GM06990 (cell line): ENCODE data around the gene MRPL19.
"Not testable (repeated sequence)": the region's sequence is repeated elsewhere in the genome, so short reads cannot be mapped to it uniquely, and the experiment has no call there.

Experiments
- DNase-seq: peaks from one replicate; pipeline ENCODE4 v3.0.0-alpha.2; 2011; ENCODE audit not compliant: insufficient read length; ENCODE audit errors: extremely low read depth
- H3K27me3 ChIP-seq: replicated peaks from 2 replicates; pipeline ENCODE4 v1.6.0; 2011; ENCODE audit warnings: low read length; ENCODE audit not compliant: control insufficient read depth, insufficient read depth
- H3K36me3 ChIP-seq: 2 replicates; pipeline ENCODE4 v1.5.1; 2011; ENCODE audit warnings: low read length; ENCODE audit not compliant: control insufficient read depth, insufficient read depth
- H3K4me3 ChIP-seq: replicated peaks from 2 replicates; pipeline ENCODE4 v1.5.1; 2011; ENCODE audit warnings: low read depth, mild to moderate bottlenecking, control low read depth, low read length
- CTCF ChIP-seq: IDR thresholded peaks from 2 replicates; pipeline ENCODE4 v1.5.1; 2011; ENCODE audit warnings: low read length, control low read depth, mild to moderate bottlenecking, inconsistent platforms; ENCODE audit not compliant: insufficient read depth, poor library complexity, severe bottlenecking

MRPL19 gene

GRCh38 chr2:75707901-75708300, 61.3 kb downstream of the MRPL19 start:
- no peak for DNase-seq
- H3K36me3 ChIP-seq: peaks cover 1% of the 10 kb centered on the region; the same call in 1 of the 2 replicates
- no peak overlapping the region for H3K4me3 ChIP-seq
- TF ChIP-seq CTCF: no peak
- H3K27me3 ChIP-seq: no peaks in the 10 kb centered on the region

- no peak for DNase-seq
- no peaks in the 10 kb centered on the region for H3K27me3 ChIP-seq
- no peak for TF ChIP-seq CTCF
- H3K36me3 ChIP-seq: peaks cover 1% of the 10 kb centered on the region; the same call in 1 of the 2 replicates
- H3K4me3 ChIP-seq: peak overlapping the region; percentile 80
These were observed 62.7 kb downstream of the MRPL19 start for GRCh38 chr2:75709297-75709696.

GRCh38 chr2:75710220-75710576, 63.6 kb downstream of the MRPL19 start:
- no peak for DNase-seq
- H3K4me3 ChIP-seq: peak overlapping the region; percentile 80
- no peak for TF ChIP-seq CTCF

GRCh38 chr2:75710577-75711253, 64.1 kb downstream of the MRPL19 start, which contains the start of gene GCFC2:
TSS of gene GCFC2 (minus strand) at chr2:75710915. CDS start at chr2:75710855, 60 bp downstream.
- no peaks in the 10 kb centered on the region for H3K36me3 ChIP-seq
- peak; percentile 41 for TF ChIP-seq CTCF
- H3K27me3 ChIP-seq: no peaks in the 10 kb centered on the region
- peak; percentile 93 for DNase-seq
- peak within 1 kb of the TSS; percentile 80 for H3K4me3 ChIP-seq

More at GRCh38 chr2:75710220-75710576, 63.6 kb downstream of the MRPL19 start:
- Histone ChIP-seq H3K36me3 (no peaks in the 10 kb centered on the region), H3K27me3 (no peaks in the 10 kb centered on the region)

- H3K36me3 ChIP-seq, H3K4me3 ChIP-seq, H3K27me3 ChIP-seq: not testable (repeated sequence)
These were observed 65.0 kb downstream of the MRPL19 start for GRCh38 chr2:75711590-75711989.

GRCh38 chr2:75716406-75716805, 69.8 kb downstream of the MRPL19 start:
- no peak for TF ChIP-seq CTCF

More at GRCh38 chr2:75711590-75711989, 65.0 kb downstream of the MRPL19 start:
- not testable (repeated sequence) for DNase-seq

More at GRCh38 chr2:75716406-75716805, 69.8 kb downstream of the MRPL19 start:
- Histone ChIP-seq H3K36me3 (no peaks in the 10 kb centered on the region), H3K4me3 (no peak overlapping the region), H3K27me3 (no peaks in the 10 kb centered on the region)
- DNase-seq: no peak
